Skeletal muscle tissue (tissue), 4 donors: ENCODE data around the gene TSPAN15. TPM values are rescaled to one million over a fixed set of nuclear protein-coding genes. Genes with fewer than 3 reads are reported as not detected.
A peak's percentile ranks its signal among the peaks of the same experiment; 100 is the strongest.

ENCODE experiments used
- H3K27ac ChIP-seq: one replicate; pipeline ENCODE4 v1.7.0; 2013; ENCODE audit warnings: mild to moderate bottlenecking, low read depth, low read length, inconsistent platforms
- H3K27me3 ChIP-seq, 3 donors: one replicate each; pipeline ENCODE4 v1.7.0; 2013; ENCODE audit warnings: low read length in 3 of 3; ENCODE audit not compliant: control insufficient read depth in 3 of 3, insufficient read depth in 3 of 3
- H3K36me3 ChIP-seq, 3 donors: one replicate each; pipeline ENCODE4 v1.7.0; 2013; ENCODE audit warnings: low read length in 3 of 3; ENCODE audit not compliant: control insufficient read depth in 3 of 3, insufficient read depth in 3 of 3
- H3K4me1 ChIP-seq, 3 donors: one replicate each; pipeline ENCODE4 v1.7.0; 2013; ENCODE audit warnings: low read length in 3 of 3, mild to moderate bottlenecking in 3 of 3; ENCODE audit not compliant: control insufficient read depth in 3 of 3, insufficient read depth in 3 of 3
- H3K4me3 ChIP-seq, 3 donors: one replicate each; pipeline ENCODE4 v1.7.0; 2013; ENCODE audit warnings: low read length in 3 of 3
- H3K9ac ChIP-seq, 3 donors: one replicate each; pipeline ENCODE4 v1.7.0; 2013; ENCODE audit warnings: low read length in 3 of 3, mild to moderate bottlenecking in 3 of 3, moderate library complexity in 2 of 3, low read depth in 1 of 3
- H3K9me3 ChIP-seq, 3 donors: one replicate each; pipeline ENCODE4 v1.7.0; 2013; ENCODE audit warnings: low read length in 3 of 3; ENCODE audit not compliant: control insufficient read depth in 3 of 3
- total RNA-seq: library from RNA; depleted of rRNA; stranded (reverse); fragments of >200 nt; gene quantifications from one replicate; pipeline ENCODE4 v1.2.3, GENCODE V29; 2014
- donor health status: Osteomylitis.

TSPAN15 gene
- total RNA-seq, 1 donor from 2014 or later: 72.0 TPM

DNA sequence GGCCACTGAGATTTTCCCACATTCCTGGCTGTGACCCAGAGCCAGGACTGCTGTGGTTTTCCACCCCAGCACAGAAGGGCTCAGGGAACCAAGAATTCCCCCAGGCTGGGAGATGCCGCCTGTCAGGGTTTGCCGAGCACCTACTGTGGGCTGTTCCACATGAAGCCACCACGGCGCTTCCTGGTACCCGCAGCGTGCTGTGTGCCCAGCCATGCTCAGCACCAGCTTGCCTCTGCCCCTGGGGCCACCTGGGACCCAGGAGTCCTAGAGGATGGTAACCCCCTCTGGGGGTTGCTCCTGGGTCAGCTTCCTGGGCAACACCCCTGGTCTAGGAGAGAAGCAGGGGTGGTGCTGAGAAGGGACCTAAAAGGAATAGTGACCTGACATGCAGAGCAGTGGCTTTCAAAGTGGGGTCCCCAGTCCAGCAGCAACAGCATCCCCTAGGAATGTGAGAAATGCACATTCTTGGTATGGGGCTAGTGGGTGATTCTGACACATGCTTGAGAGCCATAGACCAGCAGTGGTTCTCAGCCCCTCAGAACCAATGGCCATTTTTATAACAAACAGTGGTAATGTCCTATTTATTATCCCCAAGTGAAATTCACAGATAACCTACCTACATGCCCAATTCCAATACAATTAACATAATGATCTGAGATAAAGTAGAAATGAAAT is 53.4 kb downstream of the TSPAN15 start:
- no peaks in the 10 kb centered on the region for H3K27me3 ChIP-seq
- no peak overlapping the region for H3K9ac ChIP-seq
- no peak overlapping the region for H3K27ac ChIP-seq
- peaks cover 0 to 6% (median 5%) of the 10 kb centered on the region in 3 donors for H3K36me3 ChIP-seq
- H3K4me3 ChIP-seq: no peak overlapping the region
- H3K9me3 ChIP-seq: no peaks in the 10 kb centered on the region
- peaks cover 41 to 76% (median 49%) of the 10 kb centered on the region in 3 donors for H3K4me1 ChIP-seq

DNA sequence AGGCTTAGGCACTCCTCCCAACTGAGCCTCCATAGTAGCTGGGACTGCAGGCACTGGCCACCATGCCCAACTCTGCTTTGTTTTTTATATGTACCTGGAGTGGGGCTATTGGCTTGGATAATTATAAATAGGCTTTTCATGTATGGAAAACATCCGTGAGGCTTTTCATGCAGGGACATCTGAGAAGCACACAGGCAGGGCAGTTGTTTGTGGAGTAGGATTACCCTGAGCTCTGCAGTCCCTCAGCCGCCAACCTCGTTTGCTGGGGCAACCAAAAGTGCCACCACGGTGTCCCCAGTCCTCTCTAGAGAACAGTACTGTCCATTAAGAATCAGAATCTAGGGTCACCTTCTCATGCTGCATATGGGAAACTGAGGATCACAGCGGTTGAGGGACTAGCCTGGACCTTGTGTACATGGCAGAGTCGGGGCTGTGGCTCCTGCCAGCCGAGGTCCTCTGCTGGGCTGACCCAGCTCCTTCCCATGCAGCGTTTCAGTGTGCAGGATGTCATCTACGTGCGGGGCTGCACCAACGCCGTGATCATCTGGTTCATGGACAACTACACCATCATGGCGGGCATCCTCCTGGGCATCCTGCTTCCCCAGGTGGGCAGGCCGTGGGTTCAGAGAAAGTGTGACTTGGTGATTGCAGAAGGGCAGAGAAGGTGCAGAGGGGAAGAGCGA is 54.5 kb downstream of the TSPAN15 start:
- Histone ChIP-seq H3K27me3 (no peaks in the 10 kb centered on the region), H3K4me3 (peak overlapping the region; percentile 46 to 64 (median 52)), H3K9ac (peak overlapping the region; percentile 4 to 74 (median 64)), H3K4me1 (peaks cover 37 to 66% (median 41%) of the 10 kb centered on the region in 3 donors), H3K27ac (peak overlapping the region; percentile 68), H3K9me3 (no peaks in the 10 kb centered on the region), H3K36me3 (peaks cover 0 to 6% (median 5%) of the 10 kb centered on the region in 3 donors)

DNA sequence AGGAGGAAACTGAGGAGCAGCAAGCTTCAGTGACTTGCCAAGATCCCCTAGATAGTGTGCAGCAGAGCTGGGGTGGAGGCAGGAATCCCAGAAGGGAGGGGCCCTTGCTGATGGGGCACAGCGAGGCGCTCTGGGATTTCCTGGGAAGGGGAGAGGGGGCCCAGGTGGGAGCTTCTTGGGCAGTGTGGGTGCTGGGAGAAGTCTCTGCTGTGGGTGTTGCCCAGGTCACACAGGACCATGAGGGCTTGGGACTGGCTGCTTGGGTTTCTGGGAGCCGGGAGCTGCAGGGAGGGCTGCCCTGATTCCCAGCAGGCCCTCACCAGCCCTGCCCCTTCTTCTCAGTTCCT is 55.2 kb downstream of the TSPAN15 start:
- H3K9me3 ChIP-seq: no peaks in the 10 kb centered on the region
- peaks cover 0 to 6% (median 5%) of the 10 kb centered on the region in 3 donors for H3K36me3 ChIP-seq
- H3K9ac ChIP-seq: peak overlapping the region in 2 of 3 donors; percentile 4 to 64
- peaks cover 37 to 62% (median 41%) of the 10 kb centered on the region in 3 donors for H3K4me1 ChIP-seq
- peak overlapping the region in 2 of 3 donors; percentile 3 to 64 for H3K4me3 ChIP-seq
- H3K27ac ChIP-seq: peak overlapping the region; percentile 68
- H3K27me3 ChIP-seq: no peaks in the 10 kb centered on the region

DNA sequence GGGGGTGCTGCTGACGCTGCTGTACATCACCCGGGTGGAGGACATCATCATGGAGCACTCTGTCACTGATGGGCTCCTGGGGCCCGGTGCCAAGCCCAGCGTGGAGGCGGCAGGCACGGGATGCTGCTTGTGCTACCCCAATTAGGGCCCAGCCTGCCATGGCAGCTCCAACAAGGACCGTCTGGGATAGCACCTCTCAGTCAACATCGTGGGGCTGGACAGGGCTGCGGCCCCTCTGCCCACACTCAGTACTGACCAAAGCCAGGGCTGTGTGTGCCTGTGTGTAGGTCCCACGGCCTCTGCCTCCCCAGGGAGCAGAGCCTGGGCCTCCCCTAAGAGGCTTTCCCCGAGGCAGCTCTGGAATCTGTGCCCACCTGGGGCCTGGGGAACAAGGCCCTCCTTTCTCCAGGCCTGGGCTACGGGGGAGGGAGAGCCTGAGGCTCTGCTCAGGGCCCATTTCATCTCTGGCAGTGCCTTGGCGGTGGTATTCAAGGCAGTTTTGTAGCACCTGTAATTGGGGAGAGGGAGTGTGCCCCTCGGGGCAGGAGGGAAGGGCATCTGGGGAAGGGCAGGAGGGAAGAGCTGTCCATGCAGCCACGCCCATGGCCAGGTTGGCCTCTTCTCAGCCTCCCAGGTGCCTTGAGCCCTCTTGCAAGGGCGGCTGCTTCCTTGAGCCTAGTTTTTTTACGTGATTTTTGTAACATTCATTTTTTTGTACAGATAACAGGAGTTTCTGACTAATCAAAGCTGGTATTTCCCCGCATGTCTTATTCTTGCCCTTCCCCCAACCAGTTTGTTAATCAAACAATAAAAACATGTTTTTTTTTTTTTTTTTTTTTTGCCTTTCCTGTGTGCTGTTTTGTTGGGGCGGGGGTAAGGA is 55.8 kb downstream of the TSPAN15 start:
- Histone ChIP-seq H3K9ac (peak overlapping the region in 2 of 3 donors; percentile 59 to 62), H3K4me1 (peaks cover 37 to 61% (median 41%) of the 10 kb centered on the region in 3 donors), H3K27me3 (no peaks in the 10 kb centered on the region), H3K36me3 (peaks cover 0 to 6% (median 5%) of the 10 kb centered on the region in 3 donors), H3K9me3 (no peaks in the 10 kb centered on the region), H3K27ac (peak overlapping the region; percentile 68), H3K4me3 (peak overlapping the region in 2 of 3 donors; percentile 64 to 76)

DNA sequence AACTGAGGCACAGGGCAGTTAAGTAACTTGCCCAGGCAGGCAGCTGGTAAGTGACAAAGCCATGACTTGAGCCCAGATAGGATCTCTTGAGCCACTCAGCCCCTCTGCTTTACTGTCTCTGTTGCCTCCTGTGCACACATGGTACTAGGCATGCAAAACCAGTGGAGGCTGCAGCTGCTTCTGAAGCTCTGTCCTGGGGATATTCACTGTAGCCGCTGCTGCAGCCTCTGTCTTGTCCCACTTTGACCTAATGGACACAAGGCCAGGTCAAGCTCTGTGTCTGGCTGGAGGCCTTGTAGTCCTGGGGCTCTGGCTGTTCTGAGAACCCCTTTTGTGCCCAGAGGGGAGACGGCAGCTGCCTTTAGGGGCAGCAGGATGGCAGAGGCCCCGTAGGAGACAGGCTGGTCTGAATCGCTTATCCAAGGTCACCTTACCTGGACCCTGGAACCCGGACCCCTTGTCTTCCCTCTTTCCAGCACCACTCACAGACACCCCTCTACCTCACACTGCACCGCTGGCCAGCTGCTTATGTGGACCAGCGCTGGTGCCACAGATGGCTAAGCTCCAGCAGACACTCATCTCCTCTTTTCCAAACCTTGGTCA is 57.6 kb downstream of the TSPAN15 start:
- H3K27ac ChIP-seq: no peak overlapping the region
- H3K27me3 ChIP-seq: no peaks in the 10 kb centered on the region
- H3K9me3 ChIP-seq: no peaks in the 10 kb centered on the region
- H3K9ac ChIP-seq: peak overlapping the region in 1 of 3 donors; percentile 23
- H3K4me1 ChIP-seq: peaks cover 29 to 44% (median 33%) of the 10 kb centered on the region in 3 donors
- no peak overlapping the region for H3K4me3 ChIP-seq
- peaks cover 0 to 2% (median 0%) of the 10 kb centered on the region in 3 donors for H3K36me3 ChIP-seq

DNA sequence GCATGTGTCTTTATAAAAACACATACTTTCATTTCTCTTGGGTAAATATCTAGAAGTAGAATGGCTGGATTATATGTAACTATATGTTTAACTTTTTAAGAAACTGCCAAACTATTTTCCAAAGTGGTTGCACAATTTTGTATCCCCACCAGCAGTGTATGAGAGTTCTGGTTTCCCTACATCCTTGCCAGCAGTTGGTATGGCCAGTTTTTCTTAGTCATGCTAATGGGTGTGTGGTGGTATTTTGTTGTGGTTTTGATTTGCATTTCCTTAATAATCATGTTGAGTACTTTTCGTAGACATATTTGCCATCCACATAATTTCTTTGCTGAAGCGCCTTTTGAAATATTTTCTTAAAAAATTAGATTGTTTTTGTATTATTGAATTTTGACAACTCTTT is 61.6 kb downstream of the TSPAN15 start:
- Histone ChIP-seq H3K4me1 (peaks cover 0 to 5% (median 1%) of the 10 kb centered on the region in 3 donors), H3K27ac (no peak overlapping the region), H3K4me3 (no peak overlapping the region)

DNA sequence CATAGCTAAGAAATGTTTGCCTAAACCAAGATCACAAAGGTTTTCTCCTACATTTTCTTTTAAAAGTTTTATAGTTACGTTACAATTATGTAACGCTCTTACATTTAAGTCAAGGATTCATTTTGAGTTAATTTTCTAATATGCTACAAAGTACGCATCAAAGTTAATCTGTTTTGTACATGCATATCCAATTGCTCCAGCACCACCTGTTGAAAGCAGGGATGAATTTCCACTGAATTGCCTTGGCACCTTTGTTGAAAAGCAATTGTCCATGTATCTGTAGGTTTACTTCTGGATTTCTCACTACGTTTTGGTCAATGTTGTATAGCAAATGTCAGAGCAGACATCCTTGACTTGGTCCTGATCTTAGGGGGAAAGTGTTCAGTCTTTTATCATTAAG is 62.4 kb downstream of the TSPAN15 start:
- no peak overlapping the region for H3K9ac ChIP-seq
- H3K36me3 ChIP-seq: no peaks in the 10 kb centered on the region
- H3K27me3 ChIP-seq: no peaks in the 10 kb centered on the region
- H3K9me3 ChIP-seq: no peaks in the 10 kb centered on the region
- peaks cover 0 to 2% (median 0%) of the 10 kb centered on the region in 3 donors for H3K4me1 ChIP-seq
- H3K27ac ChIP-seq: no peak overlapping the region
- H3K4me3 ChIP-seq: no peak overlapping the region

More for the DNA sequence above, 61.6 kb downstream of the TSPAN15 start:
- Histone ChIP-seq H3K9me3 (no peaks in the 10 kb centered on the region), H3K9ac (no peak overlapping the region), H3K36me3 (no peaks in the 10 kb centered on the region), H3K27me3 (no peaks in the 10 kb centered on the region)

DNA sequence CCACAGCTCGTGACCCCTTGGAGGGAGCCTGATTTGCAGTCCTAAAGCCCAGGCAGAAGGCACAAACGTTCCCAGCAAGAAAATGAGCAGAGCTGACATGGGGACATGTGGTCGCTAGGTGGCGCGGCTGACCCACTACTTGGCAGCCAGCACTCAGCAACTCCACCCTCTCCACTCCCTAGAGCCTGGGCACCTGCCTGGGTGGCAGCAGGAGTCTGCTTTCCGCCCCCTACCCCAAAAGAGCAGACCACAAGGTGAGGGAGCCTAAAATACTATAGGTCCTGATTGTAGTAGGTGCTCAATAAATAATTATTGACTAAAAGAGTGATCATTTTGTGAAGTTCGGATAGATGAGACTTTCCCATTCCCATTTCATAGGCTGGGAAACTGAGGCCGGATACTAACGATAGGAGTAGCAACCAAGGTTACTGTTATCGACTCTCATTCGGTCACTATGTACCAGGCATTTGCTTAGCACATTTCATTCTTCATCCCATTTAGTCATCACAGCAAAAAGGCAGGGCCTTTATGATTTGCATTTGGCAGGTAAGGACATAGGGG is 64.5 kb downstream of the TSPAN15 start:
- H3K9ac ChIP-seq: no peak overlapping the region
- no peaks in the 10 kb centered on the region for H3K27me3 ChIP-seq
- H3K4me3 ChIP-seq: no peak overlapping the region
- H3K4me1 ChIP-seq: no peaks in the 10 kb centered on the region
- no peaks in the 10 kb centered on the region for H3K9me3 ChIP-seq
- H3K36me3 ChIP-seq: no peaks in the 10 kb centered on the region
- H3K27ac ChIP-seq: no peak overlapping the region

DNA sequence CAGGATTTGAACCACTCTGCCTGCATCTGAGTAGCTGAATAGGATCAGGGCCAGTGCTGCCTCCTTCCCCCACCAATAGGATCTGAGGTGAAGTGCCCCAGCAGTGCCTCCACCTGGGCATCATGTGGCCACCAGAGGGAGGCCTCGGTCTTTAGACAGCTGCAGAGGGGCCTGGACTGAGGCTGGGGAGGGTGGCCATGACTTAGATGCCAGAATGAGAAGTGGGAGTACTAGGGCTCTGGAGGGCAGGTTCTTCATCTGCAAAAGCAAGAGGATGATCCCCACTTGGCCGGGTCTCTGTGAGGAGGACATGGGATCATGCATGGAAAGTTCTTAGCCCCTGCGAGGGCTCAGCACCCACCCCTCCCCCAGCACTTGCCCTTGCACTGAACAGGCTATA is 65.1 kb downstream of the TSPAN15 start:
- Histone ChIP-seq H3K9me3 (no peaks in the 10 kb centered on the region), H3K27me3 (no peaks in the 10 kb centered on the region), H3K9ac (no peak overlapping the region), H3K4me1 (no peaks in the 10 kb centered on the region), H3K4me3 (no peak overlapping the region), H3K36me3 (no peaks in the 10 kb centered on the region), H3K27ac (no peak overlapping the region)
